Lower lobe of right lung (tissue), 2 donors: ENCODE results near the gene PRR20G. TPM values are rescaled to one million over a fixed set of nuclear protein-coding genes. Genes with fewer than 3 reads are reported as not detected.
"Not testable (repeated sequence)": the region's sequence is repeated elsewhere in the genome, so short reads cannot be mapped to it uniquely, and the experiment has no call there.

ENCODE experiments used
- ATAC-seq, 2 donors: fragments of 200-7000 bp; cut with Tn5 transposase; one replicate each; pipeline ENCODE4 v1.9.1; 2020 to 2022; ENCODE audit warnings: mild to moderate bottlenecking in 2 of 2, moderate library complexity in 2 of 2
- DNase-seq: peaks from one replicate; pipeline ENCODE4 v3.0.0-alpha.2; 2020
- H3K27ac ChIP-seq: fragments of 200-600 bp; one replicate; pipeline ENCODE4 v1.8.0; 2022
- H3K27me3 ChIP-seq: fragments of 200-600 bp; one replicate; pipeline ENCODE4 v1.8.0; 2022; ENCODE audit warnings: low read depth
- H3K36me3 ChIP-seq: fragments of 200-600 bp; one replicate; pipeline ENCODE4 v1.8.0; 2022; ENCODE audit warnings: mild to moderate bottlenecking
- H3K4me1 ChIP-seq: fragments of 200-600 bp; one replicate; pipeline ENCODE4 v1.8.0; 2022
- H3K4me3 ChIP-seq: fragments of 200-600 bp; one replicate; pipeline ENCODE4 v1.8.0; 2022; ENCODE audit warnings: mild to moderate bottlenecking
- H3K9me3 ChIP-seq: fragments of 200-600 bp; one replicate; pipeline ENCODE4 v1.8.0; 2022
- intact Hi-C: fragments of 100-400 bp; cut with DNase I; formaldehyde crosslinking; loops from one replicate; pipeline ENCODE4 v1.11.0; 2022
- total RNA-seq: library from RNA; stranded (reverse); fragmentation: NEBNext Ultra II Directional; extraction: Animal tissue kit (Norgen Biotek cat#: 25700); gene quantifications from one replicate; pipeline ENCODE4 v1.2.1, GENCODE V29; 2021
- TF ChIP-seq, protein P1 (sequence below): fragments of 200-600 bp; IDR thresholded peaks from one replicate; pipeline ENCODE4 v1.8.0; 2022; ENCODE audit warnings: antibody characterized with exemption, mild to moderate bottlenecking
- donor health status: DM: no; HTN: yes; CAD: no; lungs with severe emphysema.

PRR20G gene
- total RNA-seq, 1 donor from 2014 or later: not detected

DNA sequence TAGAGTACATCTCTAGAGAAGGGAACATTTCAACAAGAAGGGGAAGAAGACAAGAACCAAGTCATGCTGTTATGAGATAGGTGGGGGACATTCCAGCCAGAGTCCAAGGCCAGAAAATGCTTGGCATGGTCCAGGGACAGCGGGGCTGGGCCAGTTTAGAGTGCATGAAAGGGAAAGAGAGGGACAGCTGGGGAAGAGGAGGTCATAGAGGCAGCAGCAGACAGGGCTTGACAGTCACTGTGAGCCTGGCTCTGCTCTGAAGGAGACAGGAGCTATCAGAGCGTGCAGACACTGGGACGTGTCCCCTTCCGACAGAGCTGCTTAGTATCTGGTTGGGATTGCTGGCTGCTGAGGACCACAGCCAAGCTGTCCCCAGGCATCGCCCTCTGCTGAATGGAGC is 35.7 kb upstream of the PRR20G start:
- no peak for ATAC-seq
- Histone ChIP-seq H3K27ac (no peak overlapping the region), H3K36me3 (no peaks in the 10 kb centered on the region), H3K4me1 (no peaks in the 10 kb centered on the region), H3K4me3 (no peak overlapping the region), H3K27me3 (no peaks in the 10 kb centered on the region), H3K9me3 (no peaks in the 10 kb centered on the region)
- intact Hi-C loops: no loop called here
- no peak for DNase-seq
- TF ChIP-seq, protein P1, sequence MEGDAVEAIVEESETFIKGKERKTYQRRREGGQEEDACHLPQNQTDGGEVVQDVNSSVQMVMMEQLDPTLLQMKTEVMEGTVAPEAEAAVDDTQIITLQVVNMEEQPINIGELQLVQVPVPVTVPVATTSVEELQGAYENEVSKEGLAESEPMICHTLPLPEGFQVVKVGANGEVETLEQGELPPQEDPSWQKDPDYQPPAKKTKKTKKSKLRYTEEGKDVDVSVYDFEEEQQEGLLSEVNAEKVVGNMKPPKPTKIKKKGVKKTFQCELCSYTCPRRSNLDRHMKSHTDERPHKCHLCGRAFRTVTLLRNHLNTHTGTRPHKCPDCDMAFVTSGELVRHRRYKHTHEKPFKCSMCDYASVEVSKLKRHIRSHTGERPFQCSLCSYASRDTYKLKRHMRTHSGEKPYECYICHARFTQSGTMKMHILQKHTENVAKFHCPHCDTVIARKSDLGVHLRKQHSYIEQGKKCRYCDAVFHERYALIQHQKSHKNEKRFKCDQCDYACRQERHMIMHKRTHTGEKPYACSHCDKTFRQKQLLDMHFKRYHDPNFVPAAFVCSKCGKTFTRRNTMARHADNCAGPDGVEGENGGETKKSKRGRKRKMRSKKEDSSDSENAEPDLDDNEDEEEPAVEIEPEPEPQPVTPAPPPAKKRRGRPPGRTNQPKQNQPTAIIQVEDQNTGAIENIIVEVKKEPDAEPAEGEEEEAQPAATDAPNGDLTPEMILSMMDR: no peak

- H3K27me3 ChIP-seq: no peaks in the 10 kb centered on the region
- intact Hi-C loops: no loop called here
- no peaks in the 10 kb centered on the region for H3K36me3 ChIP-seq
- no peak overlapping the region for H3K27ac ChIP-seq
- TF ChIP-seq, protein P1: no peak
- no peaks in the 10 kb centered on the region for H3K9me3 ChIP-seq
- no peak for DNase-seq
- ATAC-seq: no peak
- H3K4me1 ChIP-seq: no peaks in the 10 kb centered on the region
- no peak overlapping the region for H3K4me3 ChIP-seq
Measured at GRCh38 chr3:127321371-127321770, 33.5 kb upstream of the PRR20G start.

- TF ChIP-seq, protein P1: no peak
- no peaks in the 10 kb centered on the region for H3K27me3 ChIP-seq
- H3K27ac ChIP-seq: no peak overlapping the region
- no peak for DNase-seq
- no peaks in the 10 kb centered on the region for H3K36me3 ChIP-seq
- H3K4me1 ChIP-seq: no peaks in the 10 kb centered on the region
- no peaks in the 10 kb centered on the region for H3K9me3 ChIP-seq
- intact Hi-C loops: no loop called here
- ATAC-seq: no peak
- H3K4me3 ChIP-seq: no peak overlapping the region
Measured at GRCh38 chr3:127320529-127321121, 32.8 kb upstream of the PRR20G start.

- intact Hi-C loops: no loop called here
- TF ChIP-seq, protein P1: no peak
- no peaks in the 10 kb centered on the region for H3K36me3 ChIP-seq
- no peak overlapping the region for H3K4me3 ChIP-seq
- no peaks in the 10 kb centered on the region for H3K4me1 ChIP-seq
- H3K27me3 ChIP-seq: no peaks in the 10 kb centered on the region
- no peaks in the 10 kb centered on the region for H3K9me3 ChIP-seq
- ATAC-seq (no peak), DNase-seq (no peak)
- no peak overlapping the region for H3K27ac ChIP-seq
Measured at GRCh38 chr3:127316685-127317084, 28.8 kb upstream of the PRR20G start.

DNA sequence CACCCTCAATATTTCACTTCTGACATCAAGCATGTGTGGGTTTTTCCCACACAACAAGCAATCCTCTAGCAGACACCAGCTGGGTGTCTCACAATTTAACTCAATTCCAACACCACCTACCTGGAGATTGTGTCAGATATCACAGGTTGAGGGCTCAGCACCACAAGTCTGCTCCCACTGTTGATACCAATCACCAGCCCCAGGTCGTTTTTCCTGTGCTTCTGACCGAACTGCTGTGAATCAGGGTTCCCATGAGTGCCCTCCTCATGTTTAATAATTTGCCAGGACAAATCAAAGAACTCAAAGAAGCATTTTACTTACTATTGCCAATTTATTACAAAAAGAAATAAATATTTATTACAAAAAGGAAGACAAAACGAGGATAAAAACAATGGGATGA is 25.0 kb upstream of the PRR20G start:
- Histone ChIP-seq H3K9me3 (no peaks in the 10 kb centered on the region), H3K27ac (no peak overlapping the region), H3K36me3 (no peaks in the 10 kb centered on the region), H3K27me3 (no peaks in the 10 kb centered on the region), H3K4me3 (no peak overlapping the region), H3K4me1 (no peaks in the 10 kb centered on the region)
- TF ChIP-seq, protein P1: no peak
- intact Hi-C loops: no loop called here
- ATAC-seq (no peak), DNase-seq (no peak)

GRCh38 chr3:127308821-127309220 is 21.0 kb upstream of the PRR20G start:
- H3K4me1 ChIP-seq, H3K27me3 ChIP-seq, DNase-seq, H3K9me3 ChIP-seq, intact Hi-C loops, H3K4me3 ChIP-seq, H3K27ac ChIP-seq, H3K36me3 ChIP-seq, ATAC-seq: not testable (repeated sequence)
